DOHH2 (cell line): ENCODE data around the gene ABCA1.

Source experiments
- H3F3A ChIP-seq: fragments of 200-600 bp; sonication (generic), shearing (Covaris generic); 2 replicates; pipeline ENCODE4 v1.6.0; 2016; ENCODE audit warnings: antibody characterized with exemption, mild to moderate bottlenecking; ENCODE audit not compliant: control insufficient read depth, insufficient read depth
- H3K27ac ChIP-seq: fragments of 200-600 bp; sonication (generic); 2 replicates; pipeline ENCODE4 v1.5.1; 2014; ENCODE audit warnings: low read depth, mild to moderate bottlenecking, low read length, moderate library complexity
- H3K27me3 ChIP-seq: fragments of 200-600 bp; sonication (generic); 2 replicates; pipeline ENCODE4 v1.6.1; 2014; ENCODE audit warnings: mild to moderate bottlenecking, low read length, mixed read lengths; ENCODE audit not compliant: control insufficient read depth
- H3K36me3 ChIP-seq: fragments of 200-600 bp; sonication (generic); 2 replicates; pipeline ENCODE4 v1.6.1; 2014; ENCODE audit warnings: mild to moderate bottlenecking, low read length, moderate library complexity, mixed read lengths; ENCODE audit not compliant: control insufficient read depth
- H3K4me1 ChIP-seq: fragments of 200-600 bp; sonication (generic); 2 replicates; pipeline ENCODE4 v1.6.1; 2014; ENCODE audit warnings: mild to moderate bottlenecking, low read length, mixed read lengths; ENCODE audit not compliant: control insufficient read depth
- H3K4me2 ChIP-seq: fragments of 200-600 bp; sonication (generic); 2 replicates; pipeline ENCODE4 v1.6.0; 2014; ENCODE audit warnings: mild to moderate bottlenecking, low read length, moderate library complexity
- H3K4me3 ChIP-seq: fragments of 200-600 bp; sonication (generic); 2 replicates; pipeline ENCODE4 v1.5.1; 2014; ENCODE audit warnings: mild to moderate bottlenecking, low read length, mixed read lengths
- H3K79me2 ChIP-seq: fragments of 200-600 bp; sonication (generic); 2 replicates; pipeline ENCODE4 v1.6.1; 2014; ENCODE audit warnings: mild to moderate bottlenecking, low read length, mixed read lengths; ENCODE audit not compliant: control insufficient read depth
- H3K9me2 ChIP-seq: fragments of 200-600 bp; sonication (generic); replicated peaks from 2 replicates; pipeline ENCODE4 v1.6.1; 2014; ENCODE audit warnings: mild to moderate bottlenecking, low read length, mixed read lengths; ENCODE audit not compliant: control insufficient read depth
- H3K9me3 ChIP-seq: fragments of 200-600 bp; sonication (generic); 2 replicates; pipeline ENCODE4 v1.6.1; 2014; ENCODE audit warnings: antibody characterized with exemption, low read length, mixed read lengths; ENCODE audit not compliant: control insufficient read depth, insufficient read depth
- H4K20me1 ChIP-seq: fragments of 200-600 bp; sonication (generic); 2 replicates; pipeline ENCODE4 v1.6.0; 2014; ENCODE audit warnings: low read depth, mild to moderate bottlenecking, antibody characterized with exemption, low read length, moderate library complexity; ENCODE audit not compliant: control insufficient read depth, insufficient read depth
- EZH2phosphoT487 ChIP-seq: fragments of 200-600 bp; sonication (generic); IDR thresholded peaks from 2 replicates; pipeline ENCODE4 v1.6.1; 2017; ENCODE audit warnings: borderline replicate concordance, mild to moderate bottlenecking, antibody characterized with exemption, low read length, moderate library complexity, mixed read lengths
- TF ChIP-seq, protein P1 (sequence below): fragments of 200-600 bp; sonication (generic); IDR thresholded peaks from one replicate; pipeline ENCODE4 v1.5.1; 2014; ENCODE audit warnings: antibody characterized with exemption, mild to moderate bottlenecking, low read depth, low read length; ENCODE audit not compliant: poor library complexity, severe bottlenecking

ABCA1 gene

DNA sequence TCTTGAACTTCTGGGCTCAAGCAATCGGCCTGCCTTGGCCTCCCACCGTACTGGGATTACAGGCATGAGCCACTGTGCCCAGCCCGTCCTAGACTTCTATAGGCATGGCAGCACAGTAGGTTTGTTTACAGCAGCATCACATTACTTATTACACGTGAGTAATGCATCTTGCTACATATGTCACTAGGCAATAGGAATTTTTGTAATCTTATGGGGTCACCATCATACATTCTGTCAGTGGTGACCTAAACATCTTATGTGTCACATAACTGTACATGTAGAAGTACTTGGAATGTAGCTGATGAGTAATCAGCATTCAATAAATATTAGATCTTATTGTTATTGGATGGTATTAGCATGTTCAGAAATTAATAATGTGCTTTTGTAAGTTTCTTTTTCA lies 22.9 kb upstream of the ABCA1 start:
- Histone ChIP-seq H3K79me2 (no peaks in the 10 kb centered on the region), H3K36me3 (no peaks in the 10 kb centered on the region), H3F3A (no peaks in the 10 kb centered on the region), H3K9me3 (no peaks in the 10 kb centered on the region), H3K4me2 (no peak overlapping the region), H3K27ac (no peak overlapping the region), H3K27me3 (no peaks in the 10 kb centered on the region), H4K20me1 (no peaks in the 10 kb centered on the region), H3K9me2 (no peaks in the 10 kb centered on the region), H3K4me3 (no peak overlapping the region), H3K4me1 (no peaks in the 10 kb centered on the region)
- TF ChIP-seq, protein P1, sequence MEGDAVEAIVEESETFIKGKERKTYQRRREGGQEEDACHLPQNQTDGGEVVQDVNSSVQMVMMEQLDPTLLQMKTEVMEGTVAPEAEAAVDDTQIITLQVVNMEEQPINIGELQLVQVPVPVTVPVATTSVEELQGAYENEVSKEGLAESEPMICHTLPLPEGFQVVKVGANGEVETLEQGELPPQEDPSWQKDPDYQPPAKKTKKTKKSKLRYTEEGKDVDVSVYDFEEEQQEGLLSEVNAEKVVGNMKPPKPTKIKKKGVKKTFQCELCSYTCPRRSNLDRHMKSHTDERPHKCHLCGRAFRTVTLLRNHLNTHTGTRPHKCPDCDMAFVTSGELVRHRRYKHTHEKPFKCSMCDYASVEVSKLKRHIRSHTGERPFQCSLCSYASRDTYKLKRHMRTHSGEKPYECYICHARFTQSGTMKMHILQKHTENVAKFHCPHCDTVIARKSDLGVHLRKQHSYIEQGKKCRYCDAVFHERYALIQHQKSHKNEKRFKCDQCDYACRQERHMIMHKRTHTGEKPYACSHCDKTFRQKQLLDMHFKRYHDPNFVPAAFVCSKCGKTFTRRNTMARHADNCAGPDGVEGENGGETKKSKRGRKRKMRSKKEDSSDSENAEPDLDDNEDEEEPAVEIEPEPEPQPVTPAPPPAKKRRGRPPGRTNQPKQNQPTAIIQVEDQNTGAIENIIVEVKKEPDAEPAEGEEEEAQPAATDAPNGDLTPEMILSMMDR = no peak
- TF ChIP-seq EZH2phosphoT487 = no peak

DNA sequence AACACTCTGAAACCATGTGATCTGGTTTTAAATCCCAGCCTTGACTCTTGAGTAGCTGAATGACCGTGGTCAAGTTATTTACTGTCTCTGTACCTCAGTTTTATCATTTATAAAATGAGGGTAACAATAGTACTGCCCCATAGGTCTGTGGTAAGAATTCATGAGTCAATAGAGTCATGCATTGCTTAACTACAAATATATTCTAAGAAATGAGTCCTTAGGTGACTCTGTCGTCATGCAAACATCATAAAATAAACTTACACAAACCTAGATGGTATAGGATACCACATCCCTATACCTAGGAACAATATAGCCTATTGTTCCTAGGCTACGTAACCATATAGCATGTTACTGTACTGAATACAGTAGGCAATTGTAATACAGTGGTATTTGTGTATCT lies 20.3 kb upstream of the ABCA1 start:
- Histone ChIP-seq H3K9me3 (no peaks in the 10 kb centered on the region), H3K4me1 (no peaks in the 10 kb centered on the region), H3K79me2 (no peaks in the 10 kb centered on the region), H3K4me2 (no peak overlapping the region), H3F3A (no peaks in the 10 kb centered on the region), H4K20me1 (no peaks in the 10 kb centered on the region), H3K36me3 (no peaks in the 10 kb centered on the region), H3K4me3 (no peak overlapping the region), H3K9me2 (no peaks in the 10 kb centered on the region), H3K27ac (no peak overlapping the region), H3K27me3 (no peaks in the 10 kb centered on the region)
- TF ChIP-seq, protein P1 = no peak
- TF ChIP-seq EZH2phosphoT487 = no peak

DNA sequence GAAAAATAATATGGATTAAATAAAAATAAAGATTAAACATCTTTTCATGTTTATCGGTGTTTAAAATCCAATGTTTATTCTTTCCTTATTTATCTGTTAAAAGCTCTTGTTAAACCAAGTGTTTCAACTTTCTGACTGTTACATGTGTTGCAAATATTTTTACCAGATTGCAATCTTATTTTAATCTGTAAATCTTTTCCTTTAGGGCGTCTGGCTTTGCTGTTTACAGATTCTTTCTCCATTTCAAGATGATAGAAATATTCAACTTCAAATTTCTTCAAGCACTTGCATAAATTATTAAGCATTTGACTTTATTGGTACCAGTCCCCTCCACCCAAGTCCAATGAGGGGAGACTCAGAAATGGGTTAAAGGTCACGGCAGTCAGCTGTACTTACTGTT lies 16.9 kb upstream of the ABCA1 start:
- no peaks in the 10 kb centered on the region for H3K36me3 ChIP-seq
- H3K9me3 ChIP-seq = no peaks in the 10 kb centered on the region
- no peaks in the 10 kb centered on the region for H3K4me1 ChIP-seq
- no peaks in the 10 kb centered on the region for H3K9me2 ChIP-seq
- H3F3A ChIP-seq = no peaks in the 10 kb centered on the region
- H3K79me2 ChIP-seq = no peaks in the 10 kb centered on the region
- H4K20me1 ChIP-seq = no peaks in the 10 kb centered on the region
- H3K27me3 ChIP-seq = no peaks in the 10 kb centered on the region
- TF ChIP-seq, protein P1 = no peak
- TF ChIP-seq EZH2phosphoT487 = no peak
- H3K4me2 ChIP-seq = no peak overlapping the region
- no peak overlapping the region for H3K27ac ChIP-seq
- H3K4me3 ChIP-seq = no peak overlapping the region

DNA sequence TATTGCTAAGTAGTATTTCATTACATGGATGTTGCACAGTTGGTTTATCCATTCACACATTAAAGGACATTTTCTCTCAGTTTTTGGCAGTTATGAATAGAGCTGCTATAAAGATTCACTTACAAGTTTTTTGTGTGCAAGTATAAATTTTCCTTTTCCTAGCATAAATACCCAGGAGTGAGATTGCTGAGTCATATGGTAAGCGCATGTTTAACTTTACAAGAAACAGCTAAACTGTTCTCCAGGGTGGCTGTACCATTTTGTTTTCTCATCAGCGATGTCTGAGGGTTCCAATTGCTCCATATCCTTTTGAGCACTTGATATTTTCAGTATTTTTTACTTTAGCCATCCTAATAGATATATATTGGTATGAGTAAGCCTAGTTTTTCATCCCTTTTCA lies 16.4 kb upstream of the ABCA1 start:
- Histone ChIP-seq H3K4me2 (no peak overlapping the region), H4K20me1 (no peaks in the 10 kb centered on the region), H3K79me2 (no peaks in the 10 kb centered on the region), H3K9me3 (no peaks in the 10 kb centered on the region), H3K4me1 (no peaks in the 10 kb centered on the region), H3K27me3 (no peaks in the 10 kb centered on the region), H3K27ac (no peak overlapping the region), H3K9me2 (no peaks in the 10 kb centered on the region), H3K36me3 (no peaks in the 10 kb centered on the region), H3K4me3 (no peak overlapping the region), H3F3A (no peaks in the 10 kb centered on the region)
- TF ChIP-seq, protein P1 = no peak
- no peak for TF ChIP-seq EZH2phosphoT487
